Brain microvascular endothelial cell (primary cell): Measurements from ENCODE around the gene HAND2.
A peak's percentile ranks its signal among the peaks of the same experiment; 100 is the strongest.

ENCODE experiments used
- DNase-seq: peaks from one replicate; pipeline ENCODE4 v3.0.0-alpha.2; 2020
- H3K27ac ChIP-seq: fragments of 250-450 bp; sonication (Bioruptor Pico); 2 replicates; pipeline ENCODE4 v1.5.1; 2020; ENCODE audit warnings: mild to moderate bottlenecking, moderate library complexity
- H3K27me3 ChIP-seq: fragments of 250-450 bp; sonication (Bioruptor Pico); replicated peaks from 2 replicates; pipeline ENCODE4 v1.5.1; 2020; ENCODE audit warnings: mild to moderate bottlenecking
- H3K36me3 ChIP-seq: fragments of 250-450 bp; sonication (Bioruptor Pico); replicated peaks from 2 replicates; pipeline ENCODE4 v1.5.1; 2020; ENCODE audit warnings: mild to moderate bottlenecking
- H3K4me3 ChIP-seq: 2 replicates; pipeline ENCODE4 v1.5.1; 2011; ENCODE audit warnings: low read depth, mild to moderate bottlenecking, control low read depth, low read length, moderate library complexity
- CTCF ChIP-seq: IDR thresholded peaks from 2 replicates; pipeline ENCODE4 v1.5.1; 2011; ENCODE audit warnings: low read depth, mild to moderate bottlenecking, moderate library complexity, low read length, control low read depth, inconsistent platforms; ENCODE audit errors: missing control alignments
- in situ Hi-C: cut with HindIII; loops from 2 replicates; pipeline ENCODE4 v1.10.0; 2017; ENCODE audit warnings: low sequenced_read_pairs, low pct_ligation_motif_present

Gene HAND2

DNA sequence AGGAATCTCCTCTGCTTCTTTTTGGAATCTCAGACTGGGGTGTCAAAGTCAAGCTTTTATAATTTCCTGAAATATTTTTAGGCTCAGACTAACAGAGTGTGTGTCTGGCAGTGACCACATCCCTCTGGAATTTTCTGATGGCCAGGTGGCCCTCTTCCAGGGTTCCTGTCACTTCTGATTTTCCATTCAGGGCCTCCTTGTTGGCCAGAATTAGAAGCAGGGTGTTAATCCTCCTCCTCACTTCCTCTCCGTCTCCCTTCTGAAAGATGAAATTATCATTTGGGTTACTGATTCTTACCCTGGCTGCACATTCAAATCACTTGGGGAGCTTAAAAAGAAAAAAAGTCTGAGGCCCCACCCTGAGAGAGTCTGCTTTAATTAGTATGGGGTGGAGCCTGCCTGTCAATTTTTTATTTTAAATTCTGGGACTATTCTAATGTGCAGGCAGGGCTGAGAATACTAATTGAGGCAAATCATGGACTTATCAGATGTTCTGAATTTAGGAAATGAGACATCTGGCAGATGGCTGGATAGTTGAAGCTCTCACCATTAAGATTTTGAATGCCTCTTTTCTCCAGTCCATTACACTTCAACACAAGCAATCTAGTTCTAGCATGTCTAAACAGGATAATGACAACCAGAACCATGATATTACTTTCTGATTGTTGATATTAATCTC lies 43.2 kb downstream of the HAND2 start:
- Histone ChIP-seq H3K4me3 (no peak overlapping the region), H3K27ac (no peak overlapping the region), H3K36me3 (no peaks in the 10 kb centered on the region), H3K27me3 (no peaks in the 10 kb centered on the region)
- TF ChIP-seq CTCF = no peak
- no peak for DNase-seq
- in situ Hi-C loops = no loop called here

DNA sequence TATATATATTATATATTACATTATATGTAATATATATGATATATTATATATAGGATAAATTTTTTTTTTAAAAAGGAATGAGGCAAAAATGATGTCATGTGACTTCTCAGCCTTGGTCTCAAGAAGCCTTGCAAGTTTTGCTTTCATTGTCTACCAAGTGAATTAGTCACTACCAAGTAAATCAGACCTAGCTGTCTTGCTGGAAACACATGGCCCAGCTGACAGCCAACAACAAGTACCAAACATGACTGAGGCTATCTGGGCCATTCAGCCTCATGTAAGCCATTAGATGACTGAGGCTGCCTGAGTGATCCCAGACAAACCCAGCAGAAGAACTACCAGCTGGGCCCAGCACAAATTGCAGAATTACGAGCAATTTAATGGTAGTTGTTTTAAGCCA lies 44.9 kb downstream of the HAND2 start:
- H3K27ac ChIP-seq = no peak overlapping the region
- no peaks in the 10 kb centered on the region for H3K27me3 ChIP-seq
- in situ Hi-C loops = no loop called here
- no peak for DNase-seq
- TF ChIP-seq CTCF = no peak
- H3K36me3 ChIP-seq = no peaks in the 10 kb centered on the region
- no peak overlapping the region for H3K4me3 ChIP-seq

DNA sequence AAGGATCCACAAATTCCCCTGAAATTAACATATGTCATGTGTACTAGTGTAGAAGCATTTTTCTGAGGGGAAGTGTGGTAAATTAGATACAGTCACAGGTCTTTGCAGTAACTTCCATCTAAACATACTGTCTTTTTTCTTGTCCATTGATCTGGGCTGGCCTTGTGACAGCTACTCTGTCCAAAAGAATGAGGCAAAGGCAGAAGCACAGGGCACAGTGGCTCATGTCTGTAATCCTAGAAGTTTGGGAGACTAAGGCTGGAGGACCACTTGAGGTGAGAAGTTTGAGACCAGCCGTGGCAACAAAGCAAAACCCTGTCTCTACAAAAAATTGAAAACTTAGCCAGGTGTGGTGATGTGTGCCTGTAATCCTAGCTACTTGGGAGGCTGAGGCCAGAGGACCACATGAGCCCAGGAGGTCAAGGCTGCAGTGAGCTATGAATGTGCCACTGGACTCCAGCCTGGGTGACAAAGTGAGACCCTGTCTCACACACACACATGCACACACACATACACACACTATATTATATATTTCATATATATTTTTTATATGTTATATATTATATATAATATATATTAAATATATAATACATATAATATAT lies 47.6 kb downstream of the HAND2 start:
- TF ChIP-seq CTCF = no peak
- no peak for DNase-seq
- in situ Hi-C loops = no loop called here
- H3K27me3 ChIP-seq = no peaks in the 10 kb centered on the region
- no peaks in the 10 kb centered on the region for H3K36me3 ChIP-seq
- no peak overlapping the region for H3K27ac ChIP-seq
- H3K4me3 ChIP-seq = no peak overlapping the region

GRCh38 chr4:173478913-173479283 lies 51.1 kb downstream of the HAND2 start:
- H3K27ac ChIP-seq = no peak overlapping the region
- in situ Hi-C loops = no loop called here
- TF ChIP-seq CTCF = no peak
- peak; percentile 11 for DNase-seq
- no peaks in the 10 kb centered on the region for H3K27me3 ChIP-seq
- H3K4me3 ChIP-seq = no peak overlapping the region
- H3K36me3 ChIP-seq = no peaks in the 10 kb centered on the region

GRCh38 chr4:173478201-173478912 lies 51.7 kb downstream of the HAND2 start:
- H3K4me3 ChIP-seq = no peak overlapping the region
- H3K36me3 ChIP-seq = no peaks in the 10 kb centered on the region
- TF ChIP-seq CTCF = no peak
- in situ Hi-C loops = no loop called here
- no peak for DNase-seq
- no peak overlapping the region for H3K27ac ChIP-seq
- no peaks in the 10 kb centered on the region for H3K27me3 ChIP-seq
